Right renal pelvis (tissue), 4 donors: Measurements from ENCODE around the gene DPY19L1. TPM values are rescaled to one million over a fixed set of nuclear protein-coding genes. Genes with fewer than 3 reads are reported as not detected.
"Not testable (repeated sequence)": the region's sequence is repeated elsewhere in the genome, so short reads cannot be mapped to it uniquely, and the experiment has no call there.

Experiments used
- DNase-seq, 4 donors: peaks; one replicate each; pipeline ENCODE4 v3.0.0-alpha.2; 2013; ENCODE audit warnings: low read depth in 4 of 4, low spot score in 3 of 4, missing footprints in 1 of 4
- polyA plus RNA-seq, 4 donors: library from polyadenylated mRNA; unstranded; fragments of 120-200 nt; gene quantifications; one replicate each; pipeline ENCODE4 v1.2.1, GENCODE V29; 2013; ENCODE audit not compliant: insufficient read length in 4 of 4

Gene DPY19L1
- polyA plus RNA-seq, 4 donors = 26.2 to 39.9 (median 37.3) TPM

DNA sequence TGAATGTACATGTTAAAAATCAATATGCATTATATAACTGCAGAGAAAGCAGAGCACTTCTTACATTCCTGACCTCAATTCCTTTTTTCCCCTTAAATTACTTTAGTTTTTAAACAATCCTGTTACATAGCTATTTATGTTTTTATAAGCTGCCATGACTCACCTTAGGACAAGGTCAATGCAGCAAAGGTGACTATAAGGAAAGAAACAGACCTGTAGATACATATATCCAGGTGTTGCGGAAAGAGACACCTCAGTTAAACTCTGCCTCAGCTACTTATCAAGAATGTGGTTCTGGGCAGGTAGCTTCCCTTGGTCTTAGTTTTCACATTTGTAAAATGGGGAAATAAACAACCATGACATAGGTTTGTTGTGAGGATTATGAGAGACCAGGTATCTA lies 105.5 kb downstream of the DPY19L1 start:
- DNase-seq = no peak

DNA sequence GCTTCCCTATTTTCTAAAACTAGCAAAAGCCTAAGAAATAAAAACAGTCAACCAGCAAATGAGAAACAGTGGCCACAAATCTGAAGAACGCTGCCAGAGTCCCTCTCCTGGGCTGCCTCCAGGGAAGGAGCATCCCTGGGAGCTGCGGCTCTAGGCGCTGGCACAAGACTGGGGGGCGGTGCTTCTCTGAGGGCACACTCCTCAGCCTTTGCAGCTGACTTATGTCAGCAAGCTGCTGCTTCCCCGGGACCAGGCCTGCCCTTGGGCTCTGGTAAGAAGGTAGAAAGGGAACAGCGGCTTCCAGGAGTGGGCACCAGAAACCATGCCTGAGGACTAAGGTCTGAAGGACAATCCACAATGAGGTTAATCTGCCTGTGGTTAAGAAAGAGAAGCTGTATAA lies 107.5 kb downstream of the DPY19L1 start:
- not testable (repeated sequence) for DNase-seq

DNA sequence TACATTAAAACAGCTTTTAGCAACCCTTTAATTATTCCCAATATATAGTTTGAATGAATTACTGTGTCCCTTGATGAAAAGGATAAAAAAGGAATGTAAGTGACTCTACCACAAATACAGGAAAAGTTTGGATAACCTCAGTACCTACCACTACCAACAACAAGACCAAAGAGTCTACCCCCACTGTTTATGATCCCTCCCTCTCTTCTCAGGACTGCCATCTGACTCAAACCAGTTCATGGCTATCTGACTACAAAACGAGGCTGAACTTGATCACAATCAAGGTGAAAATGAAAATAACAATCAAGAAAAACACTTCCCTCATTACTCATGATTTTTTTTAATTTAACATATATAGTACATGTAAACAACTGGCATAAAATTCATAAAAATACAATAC lies 108.7 kb downstream of the DPY19L1 start:
- no peak for DNase-seq

DNA sequence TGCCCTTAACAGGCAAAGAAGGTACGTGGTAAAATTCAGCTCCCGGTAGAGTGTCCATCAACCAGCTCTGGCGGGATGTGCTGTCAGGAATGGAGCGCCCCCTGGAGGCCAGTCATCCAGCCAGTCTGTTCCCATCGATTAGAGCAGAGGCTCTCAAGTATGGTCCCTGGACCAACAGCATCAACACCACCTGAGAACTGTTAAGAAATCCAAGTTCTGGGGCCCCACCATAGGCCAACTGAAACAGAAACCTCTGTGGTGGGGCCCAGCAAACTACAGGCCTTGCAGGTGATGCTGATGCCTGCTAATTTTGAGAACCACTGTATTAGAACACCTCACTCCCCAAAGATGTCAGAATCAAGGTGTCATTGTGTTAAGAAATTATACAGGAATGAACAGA lies 109.2 kb downstream of the DPY19L1 start:
- DNase-seq = no peak

DNA sequence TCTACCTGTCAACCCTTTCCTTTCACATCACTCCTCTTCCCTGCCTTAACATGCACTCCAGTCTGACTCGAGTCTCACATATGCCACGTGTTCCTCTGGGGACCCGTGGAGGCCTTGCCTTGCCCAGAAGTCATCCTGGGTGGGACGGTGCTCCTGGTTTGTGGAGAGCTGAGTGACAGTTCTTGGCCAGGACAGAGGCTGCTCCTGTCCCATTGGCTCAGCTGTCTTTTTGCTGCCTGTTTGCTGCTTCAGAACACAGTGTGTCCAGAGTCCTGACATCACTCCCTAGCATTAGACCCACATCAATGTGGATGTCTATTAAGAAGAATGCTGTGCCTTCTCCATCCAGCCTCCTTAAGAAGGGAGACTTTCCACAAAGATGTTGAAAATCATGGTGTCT lies 116.8 kb downstream of the DPY19L1 start:
- not testable (repeated sequence) for DNase-seq

DNA sequence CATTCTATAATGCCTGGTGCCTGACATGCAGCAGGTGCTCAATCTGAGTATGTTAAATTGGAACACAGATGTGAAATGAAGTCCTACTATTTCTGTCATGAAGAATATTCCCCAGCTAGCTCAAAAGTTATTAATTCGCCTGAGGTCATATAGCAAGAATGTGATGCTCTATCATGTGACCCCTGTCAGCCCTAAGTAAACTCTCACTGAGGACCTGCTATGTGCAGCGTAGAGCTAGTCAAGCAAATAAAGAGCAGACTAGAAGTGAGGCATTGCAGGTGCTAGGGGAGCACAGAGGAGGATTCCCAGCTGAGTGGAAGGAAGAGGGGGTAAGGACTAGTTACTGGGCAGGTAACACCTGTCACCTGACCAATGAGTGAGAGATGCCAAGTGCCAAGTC lies 118.2 kb downstream of the DPY19L1 start:
- not testable (repeated sequence) for DNase-seq

DNA sequence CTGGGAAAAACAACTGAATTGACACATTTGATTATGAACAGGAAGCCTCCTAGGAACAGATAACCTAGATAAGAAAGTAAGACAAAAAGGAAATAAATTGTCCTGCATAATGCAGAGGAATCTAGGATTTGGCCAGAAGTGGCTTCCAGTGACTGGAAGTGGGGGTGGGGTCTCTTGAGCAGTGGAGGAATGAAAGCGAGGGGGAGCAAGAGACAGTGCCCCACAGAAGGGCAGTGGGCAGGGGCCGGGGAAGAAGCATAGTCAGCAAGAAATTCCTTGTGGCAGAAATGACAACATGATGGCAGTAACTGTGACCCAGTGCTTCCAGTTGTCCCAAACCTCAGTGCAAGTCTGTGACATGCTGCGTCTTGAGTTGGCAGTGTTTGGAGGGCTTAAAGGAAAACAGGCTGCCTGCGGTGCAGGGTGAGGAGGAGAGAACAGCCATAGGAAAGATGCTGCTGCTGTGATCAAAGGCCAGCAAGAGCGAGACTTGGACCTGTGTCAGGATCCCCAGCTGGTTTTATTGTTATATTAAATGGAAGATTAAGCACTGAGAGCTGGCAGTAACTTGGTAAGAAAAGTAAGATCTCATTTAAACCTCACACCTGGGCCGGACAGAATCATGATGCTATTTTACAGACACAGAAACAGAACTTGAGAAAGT lies 119.0 kb downstream of the DPY19L1 start:
- not testable (repeated sequence) for DNase-seq

DNA sequence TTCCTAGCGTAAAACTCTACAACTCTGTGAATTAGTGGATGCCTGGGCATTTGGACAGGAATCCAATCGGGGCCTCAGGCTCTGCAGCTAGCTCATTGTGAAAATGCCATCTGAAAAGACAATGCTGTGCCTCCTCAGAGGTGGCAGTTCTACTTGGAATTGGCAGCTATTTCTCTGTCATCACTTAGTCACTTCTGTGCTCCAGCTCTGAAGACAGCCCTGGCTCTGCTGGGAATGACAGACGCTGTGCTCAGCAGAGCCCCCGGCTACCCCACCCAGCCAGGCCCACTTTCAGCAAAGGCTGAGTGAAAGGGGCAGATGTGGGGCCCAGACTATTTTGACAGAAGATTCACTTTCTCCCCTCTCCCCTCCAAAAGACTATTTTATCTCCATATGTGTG lies 119.8 kb downstream of the DPY19L1 start:
- not testable (repeated sequence) for DNase-seq

DNA sequence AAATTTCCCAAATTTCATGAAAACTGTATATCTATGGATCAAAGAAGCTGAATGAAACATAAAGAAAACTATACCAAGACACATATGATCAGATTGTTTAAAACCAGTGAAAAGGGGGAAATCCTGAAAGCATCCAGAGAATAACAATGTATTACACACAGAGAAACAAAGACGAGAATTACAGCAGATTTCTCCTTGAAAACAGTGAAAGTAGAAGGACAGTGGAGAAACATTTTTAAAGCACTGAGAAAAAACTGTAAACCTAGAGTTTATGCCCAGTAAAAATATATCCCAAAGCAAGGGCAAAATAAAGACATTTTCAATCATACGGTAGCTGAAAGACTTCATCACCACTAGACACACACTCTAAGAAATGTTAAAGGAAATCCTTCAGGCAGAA lies 121.0 kb downstream of the DPY19L1 start:
- DNase-seq = no peak

DNA sequence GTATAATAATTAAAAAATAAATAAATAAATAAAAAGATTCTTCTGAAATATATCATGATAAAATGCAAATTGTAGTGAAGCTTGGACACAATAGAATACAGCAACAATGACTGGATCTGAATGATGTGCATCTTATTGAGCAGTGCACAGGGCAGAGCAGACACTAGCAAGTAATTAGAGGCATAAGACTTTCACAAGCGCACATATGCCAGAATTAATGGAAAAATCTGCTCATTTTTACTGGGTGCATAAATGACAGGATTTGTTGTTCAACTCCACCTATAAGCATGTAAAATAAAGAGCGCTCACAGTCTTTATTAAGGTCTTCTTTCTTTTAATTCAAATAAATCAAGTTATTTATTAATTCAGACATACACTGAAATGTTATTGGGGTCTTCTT lies 125.0 kb downstream of the DPY19L1 start:
- no peak for DNase-seq

DNA sequence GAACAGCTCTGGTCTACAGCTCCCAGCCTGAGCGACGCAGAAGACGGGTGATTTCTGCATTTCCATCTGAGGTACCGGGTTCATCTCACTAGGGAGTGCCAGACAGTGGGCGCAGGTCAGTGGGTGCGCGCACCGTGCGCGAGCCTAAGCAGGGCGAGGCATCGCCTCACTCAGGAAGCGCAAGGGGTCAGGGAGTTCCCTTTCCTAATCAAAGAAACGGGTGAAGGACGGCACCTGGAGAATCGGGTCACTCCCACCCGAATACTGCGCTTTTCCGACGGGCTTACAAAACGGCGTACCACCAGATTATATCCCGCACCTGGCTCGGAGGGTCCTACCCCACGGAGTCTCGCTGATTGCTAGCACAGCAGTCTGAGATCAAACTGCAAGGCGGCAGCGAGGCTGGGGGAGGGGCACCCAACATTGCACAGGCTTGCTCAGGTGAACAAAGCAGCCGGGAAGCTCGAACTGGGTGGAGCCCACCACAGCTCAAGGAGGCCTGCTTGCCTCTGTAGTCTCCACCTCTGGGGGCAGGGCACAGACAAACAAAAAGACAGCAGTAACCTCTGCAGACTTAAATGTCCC lies 130.9 kb downstream of the DPY19L1 start:
- not testable (repeated sequence) for DNase-seq

DNA sequence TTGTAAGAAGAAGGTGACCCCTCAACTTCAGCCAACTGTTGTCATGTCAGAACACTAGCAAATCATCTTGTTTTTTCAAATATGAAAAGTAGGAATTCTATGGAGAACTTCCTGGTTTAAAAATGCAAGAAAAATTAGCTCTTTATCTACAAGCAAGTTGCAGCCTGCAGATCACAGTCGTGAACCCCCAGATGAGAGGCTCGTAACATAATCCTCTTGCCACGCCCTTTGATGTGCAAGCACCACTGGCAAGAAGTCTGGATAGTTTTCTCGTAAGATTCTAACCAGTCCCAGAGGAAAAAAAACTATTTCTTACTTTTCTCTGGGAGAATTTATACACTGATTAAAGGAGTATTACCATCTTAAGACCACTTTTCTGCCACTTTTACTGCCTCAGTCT lies 132.3 kb downstream of the DPY19L1 start:
- DNase-seq = no peak

DNA sequence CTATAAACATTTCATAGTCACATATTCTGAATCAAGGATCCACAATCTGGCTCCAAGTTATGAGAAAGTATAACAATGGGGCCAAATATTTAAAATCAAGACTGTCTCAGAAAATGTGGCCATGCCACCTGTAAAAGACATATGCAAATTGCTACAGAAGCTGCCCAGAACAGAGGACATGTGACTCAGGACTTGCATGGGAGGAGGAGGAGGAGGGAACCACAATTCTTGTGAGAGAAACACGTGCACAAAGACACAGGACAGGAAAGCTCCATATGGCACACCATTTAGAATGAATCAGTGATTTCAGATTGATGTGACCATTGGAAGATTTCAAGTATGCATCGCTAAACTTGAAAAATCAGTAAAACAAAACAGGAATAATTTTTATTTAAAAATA lies 133.4 kb downstream of the DPY19L1 start:
- DNase-seq = not testable (repeated sequence)

DNA sequence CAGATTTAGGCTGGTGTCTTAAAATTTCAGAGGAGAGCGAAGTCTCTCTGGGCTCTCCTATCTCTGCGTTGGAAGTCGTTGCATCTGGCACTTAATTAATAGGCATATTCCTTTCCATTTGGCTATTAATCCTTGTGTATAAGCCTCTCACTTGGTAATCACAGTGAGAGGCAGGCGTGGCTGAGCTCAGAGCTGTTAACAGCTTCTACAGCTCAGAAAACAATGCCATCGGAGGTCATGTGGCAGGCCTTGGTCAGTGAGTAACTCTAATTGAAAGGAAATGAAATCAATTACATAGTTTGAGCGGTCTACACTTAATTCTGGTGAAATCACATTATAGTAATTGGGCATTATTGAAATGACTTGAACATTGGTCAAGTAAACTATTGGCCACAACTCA lies 135.1 kb downstream of the DPY19L1 start:
- DNase-seq = no peak

DNA sequence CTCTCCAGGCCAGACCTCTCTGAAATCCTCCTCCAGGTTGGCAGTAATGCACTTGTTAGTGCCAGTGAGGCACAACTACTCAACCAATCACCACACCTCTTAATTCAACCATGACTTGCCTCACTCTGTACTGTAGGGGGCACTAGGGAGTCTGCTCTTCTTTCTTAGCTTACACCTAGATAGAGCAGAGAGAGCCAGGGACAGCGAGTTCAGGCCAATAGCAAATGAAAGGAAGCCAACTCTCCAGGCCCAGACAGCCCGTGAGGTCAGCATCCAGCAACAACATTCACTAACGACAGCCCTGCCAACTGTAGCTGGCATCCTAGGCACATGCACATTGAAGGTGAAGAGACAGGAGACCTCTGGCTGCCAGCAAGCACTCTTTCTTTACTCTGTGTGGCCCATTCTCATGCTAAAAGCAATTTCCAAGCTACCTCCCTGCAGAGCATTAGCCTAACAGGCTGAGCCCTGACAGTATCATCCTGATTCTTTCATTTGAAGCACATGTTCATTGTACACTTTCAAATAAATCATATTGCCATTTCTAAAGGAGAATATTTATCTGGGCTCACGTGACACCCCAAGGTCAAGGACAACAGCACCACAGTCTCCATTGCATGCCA lies 136.3 kb downstream of the DPY19L1 start:
- DNase-seq = no peak

DNA sequence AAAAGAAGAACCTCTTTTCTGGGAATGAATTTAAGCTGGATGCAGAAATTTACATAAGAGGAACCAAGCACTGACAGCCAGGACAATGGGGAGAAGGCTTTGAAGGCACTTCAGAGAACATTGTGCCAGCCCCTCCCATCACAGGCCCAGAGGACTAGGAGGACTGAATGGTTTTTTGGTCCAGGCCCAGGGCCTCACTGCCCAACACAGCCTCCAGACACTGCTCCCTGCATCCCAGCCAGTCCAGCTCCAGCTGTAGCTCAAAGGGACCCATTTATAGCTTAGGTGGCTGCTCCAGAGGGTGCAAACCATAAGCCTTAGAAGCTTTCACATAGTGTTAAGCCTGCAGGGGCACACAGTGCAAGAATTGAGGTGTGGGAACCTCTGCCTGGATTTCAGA lies 142.1 kb downstream of the DPY19L1 start:
- DNase-seq = no peak

DNA sequence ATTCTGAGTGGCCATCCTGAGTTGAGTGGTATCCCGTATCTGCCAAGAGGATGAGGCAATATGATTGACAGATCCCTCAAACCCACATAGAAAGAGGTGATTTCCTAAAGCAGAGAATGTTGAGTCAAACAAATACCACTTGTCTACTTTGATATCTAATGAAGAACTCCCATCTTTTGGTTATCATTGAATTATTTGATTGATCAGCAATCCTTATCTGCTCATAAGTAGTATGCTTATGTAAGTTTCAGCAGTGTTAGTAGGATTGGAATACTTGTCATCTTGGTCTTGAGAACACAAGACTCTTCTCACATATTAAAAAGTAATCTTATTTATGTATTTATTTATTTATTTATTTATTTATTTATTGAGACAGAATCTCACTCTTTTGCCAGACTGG lies 147.3 kb downstream of the DPY19L1 start:
- no peak for DNase-seq

DNA sequence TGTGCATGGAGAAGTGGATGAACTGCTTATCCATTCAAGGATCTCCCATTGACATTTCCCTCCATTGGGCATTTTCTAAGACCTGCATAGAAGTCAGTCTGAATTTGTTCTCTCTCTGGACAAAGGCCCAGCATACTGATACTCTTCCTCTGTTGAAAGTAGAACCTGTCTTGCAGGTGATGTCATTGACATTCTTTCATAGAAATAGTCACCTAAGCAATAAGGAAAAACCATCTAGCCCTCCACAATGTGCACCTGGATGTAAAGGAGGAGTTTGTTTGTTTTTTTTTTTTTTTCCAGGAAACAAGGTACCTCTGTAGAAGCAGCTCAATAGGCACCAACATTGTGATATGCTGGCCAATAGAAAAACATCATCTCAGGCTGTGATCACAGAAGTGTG lies 150.4 kb downstream of the DPY19L1 start:
- no peak for DNase-seq

DNA sequence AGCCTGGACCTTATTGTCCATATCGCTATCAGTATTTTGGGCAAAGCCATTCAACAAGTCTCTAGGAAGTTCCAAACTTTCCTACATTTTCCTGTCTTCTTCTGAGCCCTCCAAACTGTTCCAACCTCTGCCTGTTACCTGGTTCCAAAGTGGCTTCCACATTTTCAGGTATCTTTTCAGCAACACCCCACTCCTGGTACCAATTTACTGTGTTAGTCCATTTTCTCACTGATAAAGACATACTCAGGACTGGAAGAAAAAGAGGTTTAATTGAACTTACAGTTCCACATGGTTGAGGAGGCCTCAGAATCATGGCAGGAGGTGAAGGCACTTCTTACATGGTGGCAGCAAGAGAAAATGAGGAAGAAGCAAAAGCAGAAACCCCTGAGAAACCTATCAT lies 153.4 kb downstream of the DPY19L1 start:
- DNase-seq = not testable (repeated sequence)

DNA sequence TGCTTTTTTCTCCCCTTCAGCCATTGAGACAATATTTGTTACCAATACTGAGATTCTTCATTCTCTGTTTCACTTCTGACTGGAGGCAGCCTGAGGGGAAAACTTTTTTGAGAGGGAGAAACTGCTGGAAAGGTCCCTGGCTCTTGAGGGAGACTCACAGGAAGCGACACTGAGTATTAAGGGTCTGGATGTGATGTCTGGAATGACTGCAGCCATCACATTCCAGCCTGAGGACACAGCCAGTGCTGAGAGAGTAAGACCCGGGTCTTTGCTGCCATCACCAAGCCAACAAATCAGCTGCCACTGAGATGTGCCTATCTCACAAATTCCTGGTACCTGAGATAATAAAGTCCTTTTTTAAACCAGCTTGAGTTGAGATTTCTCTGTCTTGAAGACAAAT lies 157.4 kb downstream of the DPY19L1 start:
- no peak for DNase-seq

DNA sequence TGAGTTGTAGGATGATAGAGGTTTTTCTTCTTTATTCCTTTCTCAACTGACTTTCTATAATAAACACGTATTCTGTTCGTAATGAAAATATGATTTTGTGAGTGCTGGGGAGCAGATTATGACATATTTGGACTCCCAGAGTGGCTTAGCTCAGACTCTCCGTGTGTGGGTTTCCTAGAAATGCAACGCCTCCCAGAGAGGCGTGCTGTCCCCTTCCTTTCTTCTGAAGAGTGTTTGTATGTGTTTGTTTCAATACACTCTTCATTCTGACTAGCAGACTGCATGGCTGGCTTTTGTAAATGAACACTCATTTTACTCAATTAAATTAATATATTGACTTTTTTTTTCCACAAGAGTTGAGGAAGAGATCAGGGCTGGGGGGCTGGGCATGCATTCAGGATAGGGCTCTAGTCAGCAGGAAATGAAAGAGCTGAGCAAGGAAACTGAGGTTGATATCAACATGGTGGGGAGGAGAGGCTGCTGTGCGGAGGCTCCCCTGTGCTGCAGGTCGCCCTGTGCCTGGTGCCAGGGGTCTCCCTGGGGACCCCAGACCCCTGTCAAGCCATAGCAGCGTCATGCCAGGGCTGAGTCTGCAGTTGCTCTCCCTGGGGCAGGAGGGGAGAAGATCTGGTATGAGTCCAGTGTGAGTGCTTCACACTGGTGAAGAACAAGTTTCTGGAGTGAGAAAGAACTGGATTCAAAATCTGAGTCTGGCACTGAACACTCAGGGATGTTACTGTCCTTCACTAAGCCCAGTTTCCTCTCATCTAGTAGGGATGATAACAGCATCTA lies 158.1 kb downstream of the DPY19L1 start:
- not testable (repeated sequence) for DNase-seq
